H1 (cell line): Measurements from ENCODE around the gene TMEM181.

Experiments
- ATF2 ChIP-seq: IDR thresholded peaks from 2 replicates; pipeline ENCODE4 v1.6.1; 2012; ENCODE audit warnings: low read length, inconsistent platforms
- BRCA1 ChIP-seq: IDR thresholded peaks from 2 replicates; pipeline ENCODE4 v1.6.1; 2012; ENCODE audit warnings: low read depth, low read length, improper control_type of control experiment
- CEBPB ChIP-seq: IDR thresholded peaks from 2 replicates; pipeline ENCODE4 v1.6.1; 2012; ENCODE audit warnings: low read depth, low read length
- CREB1 ChIP-seq: IDR thresholded peaks from 2 replicates; pipeline ENCODE4 v1.6.1; 2012; ENCODE audit warnings: inconsistent platforms
- EP300 ChIP-seq, 2 experiments: IDR thresholded peaks; 1 replicate in 1 of 2; 2 replicates in 1 of 2; pipeline ENCODE4 v1.6.1; 2011 to 2012; ENCODE audit warnings: low read depth in 2 of 2, low read length in 2 of 2, mild to moderate bottlenecking in 2 of 2, borderline replicate concordance in 1 of 2, inconsistent platforms in 1 of 2, moderate library complexity in 1 of 2
- EZH2 ChIP-seq: fragments of 200-600 bp; sonication (generic); IDR thresholded peaks from 2 replicates; pipeline ENCODE4 v1.7.1; 2012; ENCODE audit warnings: low read depth, mild to moderate bottlenecking, moderate library complexity, low read length, inconsistent platforms; ENCODE audit not compliant: severe bottlenecking
- KDM1A ChIP-seq: fragments of 200-600, 300-600 bp; sonication (generic); IDR thresholded peaks from 2 replicates; pipeline ENCODE4 v1.7.1; 2016; ENCODE audit warnings: mild to moderate bottlenecking, low read length, borderline replicate concordance
- NRF1 ChIP-seq: IDR thresholded peaks from 2 replicates; pipeline ENCODE4 v1.6.1; 2011; ENCODE audit warnings: mild to moderate bottlenecking, low read depth, low read length, improper control_type of control experiment
- POLR2AphosphoS5 ChIP-seq: IDR thresholded peaks from 2 replicates; pipeline ENCODE4 v1.6.1; 2011; ENCODE audit warnings: low read depth, low read length
- RFX5 ChIP-seq: IDR thresholded peaks from 2 replicates; pipeline ENCODE4 v1.6.1; 2011; ENCODE audit warnings: low read depth, low read length, improper control_type of control experiment, borderline replicate concordance
- SP2 ChIP-seq: IDR thresholded peaks from 2 replicates; pipeline ENCODE4 v1.6.1; 2012; ENCODE audit warnings: mild to moderate bottlenecking, low read length, inconsistent platforms
- YY1 ChIP-seq: IDR thresholded peaks from 2 replicates; pipeline ENCODE4 v1.6.1; 2011; ENCODE audit warnings: low read depth, mild to moderate bottlenecking, low read length
- TF ChIP-seq, protein P1 (sequence below), 3 experiments: IDR thresholded peaks; 1 replicate in 2 of 3; 2 replicates in 1 of 3; pipeline versions ENCODE4 v1.5.1 to v1.6.1; 2011; ENCODE audit warnings: low read length in 3 of 3, mild to moderate bottlenecking in 3 of 3, inconsistent platforms in 2 of 3, low read depth in 1 of 3, moderate library complexity in 1 of 3; ENCODE audit not compliant: insufficient read depth in 1 of 3; ENCODE audit errors: control extremely low read depth in 1 of 3
- TF ChIP-seq, protein P2 (sequence below): IDR thresholded peaks from 2 replicates; pipeline ENCODE4 v1.6.1; 2012; ENCODE audit warnings: inconsistent platforms

DNA sequence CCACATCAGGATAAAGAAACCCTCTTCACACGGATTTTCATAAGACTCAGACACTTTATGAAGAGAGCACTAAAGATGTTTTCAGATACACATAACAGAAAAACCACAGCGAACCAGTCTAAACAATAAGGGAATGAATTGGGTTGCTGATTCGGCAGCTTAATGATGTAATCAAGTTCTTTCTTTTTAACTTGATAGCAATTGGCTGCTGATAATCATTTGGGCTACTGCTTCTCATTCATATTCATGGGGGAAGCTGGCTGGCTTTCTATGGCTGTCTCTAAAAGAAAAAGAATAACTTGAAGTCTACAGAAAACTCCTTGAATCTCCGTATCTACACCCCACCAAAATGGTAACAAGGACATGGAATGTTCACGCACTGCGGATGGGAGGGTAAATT is 20.0 kb upstream of the TMEM181 start:
- no peak for TF ChIP-seq EP300 (IDR thresholded peaks at IDR 0.05; ENCODE audit: borderline replicate concordance in 1 of 2, low read depth in 2 of 2, low read length in 2 of 2)
- TF ChIP-seq EZH2: no peak
- TF ChIP-seq, protein P1, sequence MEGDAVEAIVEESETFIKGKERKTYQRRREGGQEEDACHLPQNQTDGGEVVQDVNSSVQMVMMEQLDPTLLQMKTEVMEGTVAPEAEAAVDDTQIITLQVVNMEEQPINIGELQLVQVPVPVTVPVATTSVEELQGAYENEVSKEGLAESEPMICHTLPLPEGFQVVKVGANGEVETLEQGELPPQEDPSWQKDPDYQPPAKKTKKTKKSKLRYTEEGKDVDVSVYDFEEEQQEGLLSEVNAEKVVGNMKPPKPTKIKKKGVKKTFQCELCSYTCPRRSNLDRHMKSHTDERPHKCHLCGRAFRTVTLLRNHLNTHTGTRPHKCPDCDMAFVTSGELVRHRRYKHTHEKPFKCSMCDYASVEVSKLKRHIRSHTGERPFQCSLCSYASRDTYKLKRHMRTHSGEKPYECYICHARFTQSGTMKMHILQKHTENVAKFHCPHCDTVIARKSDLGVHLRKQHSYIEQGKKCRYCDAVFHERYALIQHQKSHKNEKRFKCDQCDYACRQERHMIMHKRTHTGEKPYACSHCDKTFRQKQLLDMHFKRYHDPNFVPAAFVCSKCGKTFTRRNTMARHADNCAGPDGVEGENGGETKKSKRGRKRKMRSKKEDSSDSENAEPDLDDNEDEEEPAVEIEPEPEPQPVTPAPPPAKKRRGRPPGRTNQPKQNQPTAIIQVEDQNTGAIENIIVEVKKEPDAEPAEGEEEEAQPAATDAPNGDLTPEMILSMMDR (IDR thresholded peaks at IDR 0.05; ENCODE audit: control extremely low read depth in 1 of 3, insufficient read depth in 1 of 3, low read depth in 1 of 3, low read length in 3 of 3): no peak
- no peak for TF ChIP-seq YY1
- TF ChIP-seq SP2: no peak
- TF ChIP-seq KDM1A: no peak
- TF ChIP-seq CEBPB: no peak
- TF ChIP-seq CREB1: no peak
- no peak for TF ChIP-seq BRCA1
- no peak for TF ChIP-seq RFX5
- TF ChIP-seq ATF2: no peak
- no peak for TF ChIP-seq POLR2AphosphoS5
- TF ChIP-seq, protein P2, sequence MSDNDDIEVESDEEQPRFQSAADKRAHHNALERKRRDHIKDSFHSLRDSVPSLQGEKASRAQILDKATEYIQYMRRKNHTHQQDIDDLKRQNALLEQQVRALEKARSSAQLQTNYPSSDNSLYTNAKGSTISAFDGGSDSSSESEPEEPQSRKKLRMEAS: no peak
- no peak for TF ChIP-seq NRF1
